ENCODE data around the gene CXCL17. TPM values are rescaled to one million over a fixed set of nuclear protein-coding genes. Genes with fewer than 3 reads are reported as not detected.

CXCL17 gene
- total RNA-seq, 1 experiment from 2014 or later, result not detected

DNA sequence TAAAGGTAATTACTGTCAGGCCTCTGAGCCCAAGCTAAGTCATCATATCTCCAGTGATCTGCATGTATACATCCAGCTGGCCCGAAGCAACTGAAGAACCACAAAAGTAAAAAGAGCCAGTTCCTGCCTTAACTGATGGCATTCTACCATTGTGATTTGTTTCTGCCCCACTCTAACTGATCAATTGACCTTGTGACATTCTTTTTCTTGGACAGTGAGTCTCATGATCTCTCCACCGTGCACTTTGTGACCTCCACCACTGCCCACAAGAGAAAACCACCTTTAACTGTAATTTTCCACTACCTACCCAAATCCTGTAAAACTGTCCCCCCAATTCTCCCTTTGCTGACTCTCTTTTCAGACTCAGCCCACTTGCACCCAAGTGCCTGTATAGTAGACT lies 17.2 kb upstream of the CXCL17 start:
- Histone ChIP-seq H4K5ac (ENCODE audit: insufficient read length, low read depth, low read length) (no peak overlapping the region), H3K23me2 (ENCODE audit: insufficient read length, low read depth, low read length, poor library complexity, severe bottlenecking) (no peaks in the 10 kb centered on the region), H3K4me2 (ENCODE audit: insufficient read depth, insufficient read length, low read length) (no peak overlapping the region), H3K9me3 (ENCODE audit: control insufficient read depth, low read depth, low read length) (no peaks in the 10 kb centered on the region), H2BK12ac (ENCODE audit: insufficient read length, low read depth, low read length) (no peak overlapping the region), H3K18ac (ENCODE audit: insufficient read length, low read depth, low read length) (no peak overlapping the region), H2BK5ac (ENCODE audit: insufficient read length, low read length) (no peak overlapping the region), H3K23ac (ENCODE audit: insufficient read length, low read depth, low read length) (no peak overlapping the region), H3K14ac (ENCODE audit: insufficient read depth, low read length) (no peak overlapping the region), H2BK20ac (ENCODE audit: low read depth, low read length, poor library complexity, severe bottlenecking) (no peak overlapping the region), H4K8ac (replicated peaks; ENCODE audit: insufficient read length, low read depth, low read length) (no peak overlapping the region), H2BK120ac (ENCODE audit: low read depth, low read length, poor library complexity, severe bottlenecking) (no peak overlapping the region), H3K9ac (ENCODE audit: extremely low read depth, insufficient read length, low read length) (no peak overlapping the region), H3K56ac (ENCODE audit: insufficient read length, low read depth, low read length) (no peak overlapping the region), H3K27me3 (ENCODE audit: insufficient read depth, low read length) (no peaks in the 10 kb centered on the region), H2BK15ac (ENCODE audit: low read depth, low read length) (no peak overlapping the region), H3T11ph (ENCODE audit: low read length) (no peak overlapping the region), H4K20me1 (ENCODE audit: control insufficient read depth, insufficient read depth, insufficient read length) (no peaks in the 10 kb centered on the region), H3K27ac (ENCODE audit: insufficient read length, low read depth, low read length) (no peak overlapping the region), H2AK5ac (ENCODE audit: insufficient read length, low read length) (no peak overlapping the region), H3K4ac (ENCODE audit: low read depth, low read length) (no peak overlapping the region), H4K91ac (ENCODE audit: insufficient read length, low read depth, low read length) (no peak overlapping the region), H3K79me1 (ENCODE audit: insufficient read depth, low read depth, low read length, poor library complexity, severe bottlenecking) (no peaks in the 10 kb centered on the region), H2AFZ (ENCODE audit: low read length) (no peak overlapping the region), H3K4me1 (ENCODE audit: insufficient read depth, low read length) (peaks cover 3% of the 10 kb centered on the region; the same call in 1 of the 2 replicates), H3K79me2 (ENCODE audit: insufficient read depth, low read length) (no peaks in the 10 kb centered on the region)
- no peak for DNase-seq
- Mint-ChIP-seq H3K27ac (no peak overlapping the region), H3K36me3 (ENCODE audit: insufficient read depth in 1 of 3, low read depth in 3 of 3) (peaks cover 2 to 18% (median 3%) of the 10 kb centered on the region in 3 experiments; a peak in 5 of 7 replicates), H3K4me1 (peaks cover 32 to 36% of the 10 kb centered on the region in 2 experiments), H3K9me3 (peaks cover 0 to 3% of the 10 kb centered on the region in 2 experiments; a peak in 2 of 5 replicates), H3K4me3 (no peak overlapping the region), H3K27me3 (ENCODE audit: low read depth) (peaks cover 2% of the 10 kb centered on the region; the same call in 1 of the 2 replicates)
- no CpG with 5 or more reads among the region's 2 CpGs for WGBS (ENCODE audit: extremely low coverage, insufficient read length, low lambda C conversion rate)
- no peak for TF ChIP-seq CTCF (conservative IDR thresholded peaks at IDR 0.05)

Measured in H9 (cell line).